Retinal pigment epithelial cell (primary cell): ENCODE measurements around the gene CLPSL2.

Experiments used
- DNase-seq: peaks from one replicate; pipeline ENCODE4 v3.0.0-alpha.2; 2010; ENCODE audit warnings: low read depth
- H3K4me3 ChIP-seq: 2 replicates; pipeline ENCODE4 v1.5.1; 2011; ENCODE audit warnings: mild to moderate bottlenecking, low read length, control low read depth, moderate library complexity
- CTCF ChIP-seq: conservative IDR thresholded peaks from 2 replicates; pipeline ENCODE4 v1.5.1; 2011; ENCODE audit warnings: low read depth, low read length, control low read depth, inconsistent platforms

The CLPSL2 gene

GRCh38 chr6:35810971-35811698 is 34.7 kb downstream of the CLPSL2 start:
- peak overlapping the region; percentile 5 for H3K4me3 ChIP-seq
- DNase-seq = peak; percentile 91
- TF ChIP-seq CTCF = no peak

GRCh38 chr6:35811699-35811995 is 35.2 kb downstream of the CLPSL2 start:
- no peak for TF ChIP-seq CTCF
- no peak overlapping the region for H3K4me3 ChIP-seq
- DNase-seq = peak; percentile 10

- DNase-seq = no peak
- no peak for TF ChIP-seq CTCF
- H3K4me3 ChIP-seq = no peak overlapping the region
Observed at GRCh38 chr6:35817515-35817914, 41.1 kb downstream of the CLPSL2 start.

- no peak for TF ChIP-seq CTCF
- DNase-seq = no peak
- H3K4me3 ChIP-seq = no peak overlapping the region
Observed at GRCh38 chr6:35823601-35824000, 47.2 kb downstream of the CLPSL2 start.

GRCh38 chr6:35824552-35825192 is 48.3 kb downstream of the CLPSL2 start:
- no peak for DNase-seq
- TF ChIP-seq CTCF = no peak
- no peak overlapping the region for H3K4me3 ChIP-seq
